NB4 (cell line): ENCODE results near the gene ARHGEF7.

Experiments
- MYC ChIP-seq: IDR thresholded peaks from 2 replicates; pipeline ENCODE4 v1.6.1; 2011; ENCODE audit warnings: low read depth, low read length
- POLR2A ChIP-seq: IDR thresholded peaks from 2 replicates; pipeline ENCODE4 v1.6.1; 2011; ENCODE audit warnings: mild to moderate bottlenecking; ENCODE audit not compliant: insufficient read length; ENCODE audit errors: extremely low read depth
- TF ChIP-seq, protein P1 (sequence below): IDR thresholded peaks from one replicate; pipeline ENCODE4 v1.5.1; 2012; ENCODE audit warnings: low read depth, low read length
- TF ChIP-seq, protein P2 (sequence below): IDR thresholded peaks from 2 replicates; pipeline ENCODE4 v1.6.1; 2011; ENCODE audit warnings: low read depth, low read length

DNA sequence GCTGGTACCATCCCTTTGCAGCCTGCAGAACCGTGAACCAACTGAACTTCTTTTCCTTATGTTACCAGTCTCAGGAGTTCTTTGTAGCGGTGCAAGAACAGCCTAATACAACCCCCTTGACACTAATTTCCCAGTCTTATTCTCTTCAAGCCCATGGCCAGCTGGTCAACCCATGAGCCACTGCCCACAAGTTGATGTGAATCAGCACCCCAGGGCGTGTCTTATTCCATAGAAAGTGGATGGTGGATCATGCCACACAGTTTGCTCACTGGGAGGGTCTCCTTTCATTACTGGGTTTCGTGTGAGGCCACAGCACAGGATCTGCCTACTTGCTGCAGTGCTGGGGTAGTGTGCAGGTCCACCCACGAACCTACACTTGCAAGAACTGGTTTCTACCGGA is 232.3 kb downstream of the ARHGEF7 start:
- TF ChIP-seq, protein P1, sequence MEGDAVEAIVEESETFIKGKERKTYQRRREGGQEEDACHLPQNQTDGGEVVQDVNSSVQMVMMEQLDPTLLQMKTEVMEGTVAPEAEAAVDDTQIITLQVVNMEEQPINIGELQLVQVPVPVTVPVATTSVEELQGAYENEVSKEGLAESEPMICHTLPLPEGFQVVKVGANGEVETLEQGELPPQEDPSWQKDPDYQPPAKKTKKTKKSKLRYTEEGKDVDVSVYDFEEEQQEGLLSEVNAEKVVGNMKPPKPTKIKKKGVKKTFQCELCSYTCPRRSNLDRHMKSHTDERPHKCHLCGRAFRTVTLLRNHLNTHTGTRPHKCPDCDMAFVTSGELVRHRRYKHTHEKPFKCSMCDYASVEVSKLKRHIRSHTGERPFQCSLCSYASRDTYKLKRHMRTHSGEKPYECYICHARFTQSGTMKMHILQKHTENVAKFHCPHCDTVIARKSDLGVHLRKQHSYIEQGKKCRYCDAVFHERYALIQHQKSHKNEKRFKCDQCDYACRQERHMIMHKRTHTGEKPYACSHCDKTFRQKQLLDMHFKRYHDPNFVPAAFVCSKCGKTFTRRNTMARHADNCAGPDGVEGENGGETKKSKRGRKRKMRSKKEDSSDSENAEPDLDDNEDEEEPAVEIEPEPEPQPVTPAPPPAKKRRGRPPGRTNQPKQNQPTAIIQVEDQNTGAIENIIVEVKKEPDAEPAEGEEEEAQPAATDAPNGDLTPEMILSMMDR: no peak
- TF ChIP-seq POLR2A (no peak), MYC (no peak)
- TF ChIP-seq, protein P2, sequence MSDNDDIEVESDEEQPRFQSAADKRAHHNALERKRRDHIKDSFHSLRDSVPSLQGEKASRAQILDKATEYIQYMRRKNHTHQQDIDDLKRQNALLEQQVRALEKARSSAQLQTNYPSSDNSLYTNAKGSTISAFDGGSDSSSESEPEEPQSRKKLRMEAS: no peak
